HEK293T (cell line): Measurements from ENCODE around the gene DPY19L3.
"Not testable (repeated sequence)": the region's sequence is repeated elsewhere in the genome, so short reads cannot be mapped to it uniquely, and the experiment has no call there.

Source experiments
- CTCF ChIA-PET: fragments of 350-600 bp; formaldehyde crosslinking; extraction: SDS; loops from one replicate; lab custom pipeline; 2021; ENCODE audit warnings: antibody characterized with exemption, inconsistent platforms; lab: Yijun Ruan, JAX
- POLR2A ChIA-PET: fragments of 350-600 bp; formaldehyde crosslinking; extraction: SDS; loops from one replicate; lab custom pipeline; 2020; ENCODE audit warnings: antibody characterized with exemption, inconsistent platforms; lab: Yijun Ruan, JAX
- DNase-seq: peaks from one replicate; pipeline ENCODE4 v3.0.0; 2012; ENCODE audit warnings: mixed read lengths; ENCODE audit errors: extremely low spot score
- ARNT ChIP-seq: fragments of 450-650 bp; IDR thresholded peaks from 2 replicates; pipeline ENCODE4 v1.6.1; 2017; ENCODE audit warnings: mild to moderate bottlenecking
- BHLHE40 ChIP-seq: fragments of 450-650 bp; IDR thresholded peaks from 2 replicates; pipeline ENCODE4 v1.6.1; 2016; ENCODE audit warnings: mild to moderate bottlenecking, moderate library complexity, borderline replicate concordance
- CTBP1 ChIP-seq: fragments of 450-650 bp; IDR thresholded peaks from 2 replicates; pipeline ENCODE4 v1.6.1; 2016; ENCODE audit warnings: borderline replicate concordance
- ELF4 ChIP-seq: fragments of 450-650 bp; IDR thresholded peaks from 2 replicates; pipeline ENCODE4 v1.6.1; 2017; ENCODE audit warnings: antibody characterized with exemption
- FOXA1 ChIP-seq: fragments of 450-650 bp; IDR thresholded peaks from 2 replicates; pipeline ENCODE4 v1.6.1; 2016; ENCODE audit warnings: mild to moderate bottlenecking
- FOXK2 ChIP-seq: fragments of 450-650 bp; IDR thresholded peaks from 2 replicates; pipeline ENCODE4 v1.6.1; 2016; ENCODE audit warnings: mild to moderate bottlenecking
- FOXM1 ChIP-seq: fragments of 450-650 bp; IDR thresholded peaks from 2 replicates; pipeline ENCODE4 v1.6.1; 2017; ENCODE audit warnings: mild to moderate bottlenecking, borderline replicate concordance
- HDGF ChIP-seq: fragments of 450-650 bp; IDR thresholded peaks from 2 replicates; pipeline ENCODE4 v1.6.1; 2017; ENCODE audit warnings: antibody characterized with exemption, borderline replicate concordance
- L3MBTL2 ChIP-seq: fragments of 450-650 bp; conservative IDR thresholded peaks from 2 replicates; pipeline ENCODE4 v1.6.1; 2016; ENCODE audit warnings: mild to moderate bottlenecking
- LEF1 ChIP-seq: fragments of 450-650 bp; IDR thresholded peaks from 2 replicates; pipeline ENCODE4 v1.6.1; 2017; ENCODE audit warnings: mild to moderate bottlenecking, borderline replicate concordance
- NFRKB ChIP-seq: fragments of 450-650 bp; IDR thresholded peaks from 2 replicates; pipeline ENCODE4 v1.6.1; 2016; ENCODE audit warnings: mild to moderate bottlenecking, moderate library complexity
- PKNOX1 ChIP-seq: fragments of 450-650 bp; IDR thresholded peaks from 2 replicates; pipeline ENCODE4 v1.6.1; 2016
- SP1 ChIP-seq: fragments of 450-650 bp; IDR thresholded peaks from 2 replicates; pipeline ENCODE4 v1.6.1; 2017
- SUZ12 ChIP-seq: fragments of 450-650 bp; IDR thresholded peaks from 2 replicates; pipeline ENCODE4 v1.6.1; 2016; ENCODE audit warnings: mild to moderate bottlenecking
- TARDBP ChIP-seq: fragments of 450-650 bp; IDR thresholded peaks from 2 replicates; pipeline ENCODE4 v1.6.1; 2016
- ZNF384 ChIP-seq: fragments of 450-650 bp; IDR thresholded peaks from 2 replicates; pipeline ENCODE4 v1.6.1; 2016

DPY19L3 gene

GRCh38 chr19:32367948-32368536 lies 37.5 kb upstream of the DPY19L3 start:
- DNase-seq: no peak
- CTCF ChIA-PET: no interaction called here
- POLR2A ChIA-PET: no interaction called here
- no peak for TF ChIP-seq SP1
- TF ChIP-seq ELF4: no peak
- no peak for TF ChIP-seq ZNF384
- TF ChIP-seq ARNT: no peak
- TF ChIP-seq CTBP1: no peak
- TF ChIP-seq FOXA1: no peak
- no peak for TF ChIP-seq NFRKB
- TF ChIP-seq BHLHE40: no peak
- TF ChIP-seq SUZ12: no peak
- no peak for TF ChIP-seq TARDBP
- TF ChIP-seq PKNOX1: no peak
- TF ChIP-seq L3MBTL2: no peak
- TF ChIP-seq FOXM1: no peak
- TF ChIP-seq LEF1: no peak
- no peak for TF ChIP-seq FOXK2
- no peak for TF ChIP-seq HDGF

- no peak for DNase-seq
- ChIA-PET CTCF (no interaction called here), POLR2A (no interaction called here)
- TF ChIP-seq TARDBP (no peak), ELF4 (no peak), LEF1 (no peak), HDGF (no peak), SP1 (no peak), SUZ12 (no peak), FOXK2 (no peak), ZNF384 (no peak), FOXM1 (no peak), ARNT (no peak), FOXA1 (no peak), BHLHE40 (no peak), CTBP1 (no peak), PKNOX1 (no peak), NFRKB (no peak), L3MBTL2 (no peak)
Measured at GRCh38 chr19:32368787-32369186, 36.8 kb upstream of the DPY19L3 start.

- POLR2A ChIA-PET: interaction anchor here (1.5 to 1.7 kb wide), 2 partner anchors 28 to 32 kb away, joined by 4 to 7 read pairs; partner anchors contain the start of genes DPY19L3 and ZNF507
- DNase-seq: no peak
Measured at GRCh38 chr19:32372726-32373517, 32.6 kb upstream of the DPY19L3 start.

GRCh38 chr19:32373585-32374295 lies 31.8 kb upstream of the DPY19L3 start:
- ChIA-PET CTCF (interaction anchor here (1.0 kb wide), 1 partner anchor 10 kb away, joined by 4 read pairs; no protein-coding TSS in a partner anchor), POLR2A (interaction anchor here (1.5 to 1.7 kb wide), 2 partner anchors 29 to 32 kb away, joined by 4 to 7 read pairs; partner anchors contain the start of genes DPY19L3 and ZNF507)
- no peak for TF ChIP-seq CTBP1
- TF ChIP-seq ELF4: no peak
- no peak for TF ChIP-seq NFRKB
- no peak for TF ChIP-seq ARNT
- no peak for TF ChIP-seq FOXK2
- no peak for TF ChIP-seq BHLHE40
- no peak for TF ChIP-seq ZNF384
- TF ChIP-seq SUZ12: no peak
- TF ChIP-seq HDGF: no peak
- TF ChIP-seq FOXM1: no peak
- TF ChIP-seq TARDBP: no peak
- no peak for TF ChIP-seq L3MBTL2
- TF ChIP-seq PKNOX1: no peak
- TF ChIP-seq LEF1: no peak
- no peak for TF ChIP-seq SP1
- TF ChIP-seq FOXA1: no peak
- peak; percentile 15 for DNase-seq

More at GRCh38 chr19:32372726-32373517, 32.6 kb upstream of the DPY19L3 start:
- CTCF ChIA-PET: interaction anchor here (1.0 kb wide), 1 partner anchor 9 kb away, joined by 4 read pairs; no protein-coding TSS in a partner anchor
- TF ChIP-seq PKNOX1 (no peak), HDGF (no peak), TARDBP (no peak), ARNT (no peak)

- DNase-seq: not testable (repeated sequence)
- ChIA-PET POLR2A (interaction anchor here (1.5 to 1.7 kb wide), 2 partner anchors 29 to 31 kb away, joined by 4 to 7 read pairs; partner anchors contain the start of genes DPY19L3 and ZNF507), CTCF (interaction anchor here (1.0 kb wide), 1 partner anchor 11 kb away, joined by 4 read pairs; no protein-coding TSS in a partner anchor)
Measured at GRCh38 chr19:32374362-32374761, 31.2 kb upstream of the DPY19L3 start.

GRCh38 chr19:32377088-32377487 lies 28.5 kb upstream of the DPY19L3 start:
- CTCF ChIA-PET, DNase-seq, POLR2A ChIA-PET: not testable (repeated sequence)
